ENCODE data around the gene ADSS1.
A peak's percentile ranks its signal among the peaks of the same experiment; 100 is the strongest.

ADSS1 gene

DNA sequence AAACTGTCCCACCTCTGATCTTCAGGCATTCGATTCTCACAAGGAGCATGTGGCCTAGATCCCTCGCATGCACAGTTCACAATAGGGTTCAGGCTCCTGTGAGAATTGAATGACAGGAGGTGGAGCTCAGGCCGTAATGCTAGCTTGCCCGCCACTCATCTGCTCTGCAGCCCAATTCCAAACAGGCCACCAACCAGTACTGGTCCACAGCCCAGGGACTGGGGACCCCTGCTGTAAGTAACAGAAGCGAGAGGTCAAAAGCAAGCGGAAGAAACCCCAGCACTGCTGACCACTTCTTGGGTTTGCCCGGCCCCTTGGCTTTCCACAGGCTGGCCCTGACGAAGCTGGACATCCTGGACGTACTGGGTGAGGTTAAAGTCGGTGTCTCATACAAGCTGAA, 20.5 kb downstream of the ADSS1 start:
- TF ChIP-seq, protein P1, sequence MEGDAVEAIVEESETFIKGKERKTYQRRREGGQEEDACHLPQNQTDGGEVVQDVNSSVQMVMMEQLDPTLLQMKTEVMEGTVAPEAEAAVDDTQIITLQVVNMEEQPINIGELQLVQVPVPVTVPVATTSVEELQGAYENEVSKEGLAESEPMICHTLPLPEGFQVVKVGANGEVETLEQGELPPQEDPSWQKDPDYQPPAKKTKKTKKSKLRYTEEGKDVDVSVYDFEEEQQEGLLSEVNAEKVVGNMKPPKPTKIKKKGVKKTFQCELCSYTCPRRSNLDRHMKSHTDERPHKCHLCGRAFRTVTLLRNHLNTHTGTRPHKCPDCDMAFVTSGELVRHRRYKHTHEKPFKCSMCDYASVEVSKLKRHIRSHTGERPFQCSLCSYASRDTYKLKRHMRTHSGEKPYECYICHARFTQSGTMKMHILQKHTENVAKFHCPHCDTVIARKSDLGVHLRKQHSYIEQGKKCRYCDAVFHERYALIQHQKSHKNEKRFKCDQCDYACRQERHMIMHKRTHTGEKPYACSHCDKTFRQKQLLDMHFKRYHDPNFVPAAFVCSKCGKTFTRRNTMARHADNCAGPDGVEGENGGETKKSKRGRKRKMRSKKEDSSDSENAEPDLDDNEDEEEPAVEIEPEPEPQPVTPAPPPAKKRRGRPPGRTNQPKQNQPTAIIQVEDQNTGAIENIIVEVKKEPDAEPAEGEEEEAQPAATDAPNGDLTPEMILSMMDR (conservative IDR thresholded peaks at IDR 0.05; ENCODE audit: low read depth) = no peak

DNA sequence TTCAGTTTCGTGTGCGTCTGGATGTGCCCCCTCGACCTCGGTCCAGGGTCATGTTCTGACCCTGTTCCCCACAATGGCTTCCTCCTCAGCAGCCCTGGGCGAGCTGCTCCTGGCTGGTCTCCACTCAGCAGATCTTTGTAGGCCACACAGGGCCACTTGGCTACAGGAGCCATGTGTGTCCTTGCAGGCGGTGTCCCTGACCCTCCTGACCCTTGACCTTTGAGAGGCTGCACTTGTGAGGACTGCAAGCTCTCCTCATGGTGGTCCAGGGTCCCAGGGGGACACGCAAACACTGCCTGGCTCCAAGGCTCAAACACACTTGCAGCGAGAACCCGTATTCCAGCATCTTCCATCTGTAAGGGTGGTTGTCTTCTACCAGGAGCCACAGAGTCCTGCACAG, 21.4 kb downstream of the ADSS1 start:
- TF ChIP-seq, protein P1 (conservative IDR thresholded peaks at IDR 0.05; ENCODE audit: low read depth) = no peak
- CTCF ChIA-PET = interaction anchor here (1.3 kb wide), 2 partner anchors 14 to 22 kb away, joined by 4 to 5 read pairs; no protein-coding TSS in a partner anchor
- no peak for DNase-seq (ENCODE audit: low spot score)
- H3K27ac ChIP-seq = peak overlapping the region; percentile 94
- POLR2A ChIA-PET (ENCODE audit: low non-redundant PET) = no interaction called here

More for the DNA sequence above, 20.5 kb downstream of the ADSS1 start:
- H3K27ac ChIP-seq = peak overlapping the region; percentile 94
- ChIA-PET POLR2A (ENCODE audit: low non-redundant PET) (no interaction called here), CTCF (interaction anchor here (1.3 kb wide), 1 partner anchor 21 kb away, joined by 5 read pairs; no protein-coding TSS in a partner anchor)
- DNase-seq (ENCODE audit: low spot score) = no peak

DNA sequence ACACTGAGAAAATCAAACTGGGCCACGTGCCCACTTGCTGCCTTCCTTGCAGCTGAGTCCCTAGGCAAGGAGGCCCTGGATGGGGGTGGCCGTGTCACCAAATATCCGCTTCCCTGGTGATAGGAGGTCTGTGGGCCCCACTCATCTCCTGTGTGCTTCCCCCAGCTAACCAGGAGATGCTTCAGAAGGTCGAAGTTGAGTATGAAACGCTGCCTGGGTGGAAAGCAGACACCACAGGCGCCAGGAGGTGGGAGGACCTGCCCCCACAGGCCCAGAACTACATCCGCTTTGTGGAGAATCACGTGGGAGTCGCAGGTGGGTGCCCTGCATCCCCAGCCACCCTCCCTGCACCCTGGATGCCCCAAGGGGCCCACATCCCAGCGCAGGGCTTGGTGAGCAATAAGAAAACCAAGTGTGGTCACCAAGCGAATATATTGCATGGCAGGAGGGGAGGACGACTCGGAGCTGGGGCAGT, 22.1 kb downstream of the ADSS1 start:
- peak overlapping the region; percentile 94 for H3K27ac ChIP-seq
- CTCF ChIA-PET = interaction anchor here (1.3 kb wide), 2 partner anchors 15 to 23 kb away, joined by 4 to 5 read pairs; no protein-coding TSS in a partner anchor
- TF ChIP-seq, protein P1 (conservative IDR thresholded peaks at IDR 0.05; ENCODE audit: low read depth) = no peak
- DNase-seq (ENCODE audit: low spot score) = no peak
- POLR2A ChIA-PET (ENCODE audit: low non-redundant PET) = no interaction called here

DNA sequence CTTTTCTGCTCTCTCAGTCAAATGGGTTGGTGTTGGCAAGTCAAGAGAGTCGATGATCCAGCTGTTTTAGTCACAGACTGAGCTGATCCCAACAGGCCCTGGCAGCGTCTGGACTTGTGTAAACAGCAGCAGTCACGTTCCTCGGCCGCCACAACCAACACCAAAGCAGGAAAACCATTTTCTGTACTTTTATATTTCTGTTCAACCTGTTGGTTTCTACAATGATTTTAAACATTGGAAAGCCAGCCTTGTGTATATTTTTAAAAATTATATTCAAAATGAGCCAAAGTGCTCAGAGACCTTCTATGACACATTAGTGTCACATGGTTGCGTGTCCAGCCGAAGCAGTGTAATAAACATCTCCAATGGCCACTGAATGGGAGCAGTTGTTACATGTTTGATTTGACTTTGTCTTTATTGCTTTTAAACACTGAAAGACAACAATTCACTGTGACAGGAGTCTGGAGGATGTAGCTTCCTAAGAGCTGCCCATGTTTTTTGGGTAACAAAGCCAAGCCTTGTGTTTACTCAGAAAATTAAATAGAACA, 23.0 kb downstream of the ADSS1 start:
- CTCF ChIA-PET = interaction anchor here (3.8 kb wide), 1 partner anchor 24 kb away, joined by 28 read pairs; the partner anchor contains the start of gene ADSS1

DNA sequence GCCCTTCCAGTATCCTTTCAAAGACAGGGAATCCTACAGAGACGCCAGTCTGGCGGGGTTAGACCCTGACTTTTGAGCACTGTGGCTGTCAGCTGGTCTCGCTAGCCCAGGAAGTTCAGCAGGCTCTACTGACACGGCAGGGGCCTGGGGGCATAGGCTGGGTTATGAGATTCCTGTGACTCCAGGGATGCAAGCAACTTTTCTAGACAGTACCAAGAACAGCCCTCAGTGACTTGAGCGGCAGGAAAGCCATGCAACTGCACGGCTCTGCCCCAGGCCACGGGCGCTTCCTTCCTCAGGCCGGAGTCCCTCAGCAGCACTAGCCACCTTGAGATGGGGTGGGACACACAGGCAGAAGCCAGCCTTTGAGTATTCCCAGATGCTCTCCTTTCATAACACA, 23.8 kb downstream of the ADSS1 start:
- TF ChIP-seq, protein P1 (conservative IDR thresholded peaks at IDR 0.05; ENCODE audit: low read depth) = no peak
- peak overlapping the region; percentile 94 for H3K27ac ChIP-seq
- ChIA-PET CTCF (interaction anchor here (3.8 kb wide), 1 partner anchor 25 kb away, joined by 28 read pairs; the partner anchor contains the start of gene ADSS1), POLR2A (ENCODE audit: low non-redundant PET) (interaction anchor here (0.9 to 1.8 kb wide), 2 partner anchors 11 to 23 kb away, joined by 4 to 7 read pairs; no protein-coding TSS in a partner anchor)
- no peak for DNase-seq (ENCODE audit: low spot score)

More for the DNA sequence above, 23.0 kb downstream of the ADSS1 start:
- no peak for DNase-seq (ENCODE audit: low spot score)
- peak overlapping the region; percentile 94 for H3K27ac ChIP-seq
- POLR2A ChIA-PET (ENCODE audit: low non-redundant PET) = interaction anchor here (0.9 kb wide), 1 partner anchor 10 kb away, joined by 4 read pairs; no protein-coding TSS in a partner anchor
- TF ChIP-seq, protein P1 (conservative IDR thresholded peaks at IDR 0.05; ENCODE audit: low read depth) = no peak

DNA sequence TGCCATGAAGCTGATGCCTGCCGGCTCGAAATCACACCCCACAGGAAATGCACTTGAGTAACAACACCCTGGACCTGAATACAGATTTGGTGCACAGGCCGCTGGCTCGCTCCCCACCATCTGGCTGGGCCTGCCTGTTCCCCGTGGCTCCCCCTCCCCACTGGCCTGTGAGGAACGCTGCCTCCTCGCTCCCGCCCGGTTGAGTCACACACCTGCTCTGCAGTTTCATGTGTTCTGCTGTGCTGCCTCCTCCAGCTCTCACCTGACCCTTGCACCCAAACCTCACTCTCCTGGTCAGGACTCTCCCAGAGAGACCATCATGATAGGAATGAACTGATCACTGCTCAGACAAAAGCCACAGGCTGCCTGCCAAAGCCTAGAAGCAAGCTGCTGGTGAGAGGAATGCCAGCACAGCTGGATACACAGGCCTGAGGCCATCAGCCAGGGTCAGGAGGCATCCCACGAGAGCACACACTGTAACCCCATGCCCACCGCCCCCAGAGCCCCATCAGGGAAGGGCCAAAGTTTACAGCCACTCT, 25.2 kb downstream of the ADSS1 start:
- peak overlapping the region; percentile 94 for H3K27ac ChIP-seq
- ChIA-PET CTCF (interaction anchor here (0.6 to 3.8 kb wide), 3 partner anchors 19 to 29 kb away, joined by 3 to 28 read pairs (median 5); partner anchors contain the start of gene ADSS1), POLR2A (ENCODE audit: low non-redundant PET) (interaction anchor here (0.6 to 1.8 kb wide), 2 partner anchors 24 to 666 kb away, joined by 3 to 7 read pairs; no protein-coding TSS in a partner anchor)
- peak; percentile 55 for DNase-seq (ENCODE audit: low spot score)
- TF ChIP-seq, protein P1 (conservative IDR thresholded peaks at IDR 0.05; ENCODE audit: low read depth) = peak; percentile 31; the same call in 1 of the 2 replicates

All from RWPE1 (cell line).